Left cardiac atrium (tissue), 4 donors: Measurements from ENCODE around the gene WIPF2. TPM values are rescaled to one million over a fixed set of nuclear protein-coding genes. Genes with fewer than 3 reads are reported as not detected.
"Not testable (repeated sequence)": the region's sequence is repeated elsewhere in the genome, so short reads cannot be mapped to it uniquely, and the experiment has no call there.

ENCODE experiments used
- ATAC-seq, 2 donors: fragments of 200-7000 bp; cut with Tn5 transposase; one replicate each; pipeline ENCODE4 v1.9.1; 2020; ENCODE audit warnings: mild to moderate bottlenecking in 2 of 2, moderate library complexity in 2 of 2
- DNase-seq: peaks from one replicate; pipeline ENCODE4 v3.0.0-alpha.2; 2020
- intact Hi-C, 2 donors: fragments of 100-400 bp; cut with DNase I; formaldehyde crosslinking; loops; one replicate each; pipeline versions ENCODE4 v1.14.1 to v1.15.1; 2022 to 2023
- total RNA-seq, 2 donors: library from RNA; stranded (reverse); fragmentation: NEBNext Ultra II Directional; extraction: Animal tissue kit (Norgen Biotek cat#: 25700); gene quantifications; one replicate each; pipeline ENCODE4 v1.2.1, GENCODE V29; 2021
- donor health status: DM: no; HTN: yes; CAD: no.
- donor health status: DM: no; HTN: yes; CAD: no; lungs with severe emphysema.
- donor health status: DM: yes; HTN: yes; CAD: no.
- donor health status: Dilated cardiomyopathy.

The WIPF2 gene
- total RNA-seq, 2 donors from 2014 or later = 13.9 to 14.4 TPM

DNA sequence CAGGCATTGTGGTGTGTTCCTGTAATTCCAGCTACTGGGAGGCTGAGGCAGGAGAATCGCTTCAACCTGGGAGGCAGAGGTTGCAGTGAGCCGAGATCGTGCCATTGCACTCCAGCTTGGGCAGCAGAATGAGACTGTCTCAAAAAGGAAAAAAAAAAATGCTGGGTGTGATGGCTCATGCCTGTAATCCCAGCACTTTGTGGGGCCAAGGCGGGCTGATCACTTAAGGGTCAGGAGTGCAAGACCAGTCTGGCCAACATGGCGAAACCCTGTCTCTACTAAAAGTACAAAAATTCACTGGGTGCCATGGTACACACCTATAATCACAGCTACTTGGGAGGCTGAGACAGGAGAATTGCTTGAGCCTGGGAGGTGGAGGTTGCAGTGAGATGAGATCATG lies 85.8 kb downstream of the WIPF2 start:
- intact Hi-C loops = loop anchor here (5.0 to 10.0 kb wide), 3 partner anchors 110 to 227 kb away; partner anchors contain the start of gene TOP2A (in 2 of the 2)
- not testable (repeated sequence) for ATAC-seq, DNase-seq

DNA sequence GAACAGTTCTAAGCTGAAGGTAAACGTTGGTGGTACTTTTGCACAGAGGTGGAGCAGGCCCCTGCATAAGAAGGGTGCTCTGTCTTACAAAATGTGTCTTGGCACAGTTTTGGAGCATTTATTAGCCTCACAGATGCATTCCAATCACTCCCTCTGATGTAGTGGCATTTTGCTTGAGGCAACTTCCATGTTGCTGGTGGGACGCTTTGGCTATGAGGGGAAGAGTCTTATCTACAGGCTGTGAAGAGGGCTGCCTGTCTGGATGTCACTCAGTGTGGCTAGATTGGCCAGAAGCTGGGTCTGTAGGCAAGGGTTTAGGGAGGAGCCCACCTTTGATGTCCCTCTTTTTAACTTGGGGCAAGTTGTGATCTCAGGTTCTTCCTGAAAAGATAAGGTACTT lies 87.3 kb downstream of the WIPF2 start:
- intact Hi-C loops = loop anchor here in 1 of 2 donors (10.0 kb wide), 1 partner anchor 108 kb away; the partner anchor contains the start of gene TOP2A
- DNase-seq = no peak
- ATAC-seq = no peak

DNA sequence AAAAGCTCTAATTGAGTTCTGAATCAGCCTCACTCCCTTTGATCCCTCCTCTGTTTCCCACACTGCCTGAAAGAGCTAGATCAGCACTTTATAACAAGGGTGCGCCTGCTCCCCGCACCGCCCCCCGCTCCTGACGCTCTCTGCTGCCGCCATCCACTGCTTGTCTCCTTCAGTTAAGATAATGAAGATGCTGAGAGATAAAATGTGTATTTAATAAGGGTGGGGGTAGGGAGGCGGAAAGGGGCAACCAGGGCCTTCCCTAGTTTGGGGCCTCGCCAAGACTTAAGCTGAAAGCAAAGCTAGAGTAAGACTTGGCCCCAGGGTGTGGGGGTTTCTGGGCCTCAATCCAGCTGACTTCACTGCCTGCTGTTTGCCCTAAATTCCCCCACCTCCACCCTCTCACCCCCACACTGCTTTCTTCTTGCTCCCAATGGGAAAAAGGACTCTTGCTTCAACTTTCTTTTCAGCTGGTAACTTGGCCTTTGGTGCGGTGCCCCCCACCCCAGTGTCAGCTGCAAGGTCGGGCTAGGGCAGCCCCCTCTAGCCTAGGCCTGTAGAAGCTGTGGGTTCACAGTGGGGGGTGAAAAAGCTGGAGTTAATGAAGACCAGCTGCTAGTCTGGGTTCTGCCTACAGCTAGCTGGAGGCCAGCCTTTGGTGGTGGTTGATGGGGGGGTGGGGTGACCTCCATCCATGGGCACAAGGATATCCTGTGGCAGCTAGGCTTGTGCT lies 88.1 kb downstream of the WIPF2 start:
- DNase-seq (no peak), ATAC-seq (no peak)
- intact Hi-C loops = loop anchor here in 1 of 2 donors (10.0 kb wide), 1 partner anchor 108 kb away; the partner anchor contains the start of gene TOP2A

DNA sequence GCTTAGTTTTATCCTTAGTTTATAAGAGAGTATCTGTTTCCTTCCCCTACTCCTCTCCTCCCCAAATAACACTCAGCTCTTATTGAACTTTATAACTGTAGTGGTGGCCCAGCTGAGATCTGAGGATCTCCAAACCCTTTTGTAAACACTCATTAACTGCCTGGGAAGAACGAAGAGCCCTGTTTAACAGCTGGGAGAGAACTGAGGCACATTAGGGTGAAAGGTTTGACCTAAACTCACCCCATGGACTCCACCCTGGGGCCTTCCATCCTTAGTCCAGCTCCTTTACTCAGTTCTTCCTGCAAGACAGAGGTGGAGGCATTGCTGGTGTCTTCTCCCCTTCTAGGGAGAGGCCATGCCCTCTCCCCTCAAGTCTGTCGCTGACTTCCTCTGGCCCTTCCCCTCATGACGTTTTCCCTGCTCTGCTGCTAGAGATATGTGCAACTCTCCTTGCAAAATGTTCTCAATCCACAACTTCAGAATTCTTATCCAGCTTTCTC lies 88.7 kb downstream of the WIPF2 start:
- intact Hi-C loops = loop anchor here in 1 of 2 donors (10.0 kb wide), 1 partner anchor 107 kb away; the partner anchor contains the start of gene TOP2A
- DNase-seq (no peak), ATAC-seq (no peak)

DNA sequence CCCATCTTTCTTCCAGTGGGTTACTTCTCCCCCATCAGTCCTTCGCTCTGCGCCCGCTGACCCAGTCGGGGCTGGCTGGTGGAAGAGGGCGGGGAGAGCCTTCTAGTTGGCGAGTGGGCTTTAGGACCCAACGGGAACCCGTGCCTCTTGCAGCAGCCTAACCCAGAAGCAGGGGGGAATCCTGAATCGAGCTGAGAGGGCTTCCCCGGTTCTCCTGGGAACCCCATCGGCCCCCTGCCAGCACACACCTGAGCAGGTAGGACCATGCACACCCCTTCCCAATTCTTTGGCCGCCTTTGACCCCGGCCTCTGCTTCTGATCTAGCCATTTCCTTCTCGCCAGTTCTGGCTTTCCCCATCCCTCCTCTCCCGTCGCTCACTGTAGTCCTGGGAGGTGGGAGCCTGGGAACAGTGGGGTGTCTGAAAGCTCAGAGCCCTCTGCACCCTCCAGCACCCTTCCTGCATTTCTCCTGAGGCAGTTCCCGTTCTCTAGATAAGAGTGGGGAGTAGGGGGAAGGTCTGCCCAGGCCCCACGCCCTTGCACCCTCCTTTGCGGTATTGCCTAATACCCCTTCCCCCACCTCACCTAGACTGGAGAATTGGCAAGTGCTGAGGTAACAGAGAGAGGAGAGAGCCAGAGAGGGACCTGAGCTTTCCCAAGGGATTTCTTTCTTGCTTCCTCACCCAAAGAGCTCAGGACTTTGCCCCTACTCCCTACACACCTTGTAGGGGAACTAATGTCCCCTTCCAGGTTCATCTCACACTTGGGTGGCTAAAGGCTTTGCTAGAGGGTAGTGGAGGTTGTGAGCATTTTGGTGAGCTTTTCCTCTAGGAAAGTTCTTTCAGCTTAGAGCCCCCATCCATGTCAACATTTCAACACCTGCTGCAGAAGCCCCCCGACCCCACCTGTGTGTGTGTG lies 90.2 kb downstream of the WIPF2 start, which contains the start of gene RARA:
Gene RARA (plus strand): TSS at position 150 of the 918 bp plus-strand sequence. CDS start 22,039 bp downstream, outside the sequence.
- intact Hi-C loops = loop anchor here in 1 of 2 donors (10.0 kb wide), 1 partner anchor 106 kb away; the partner anchor contains the start of gene TOP2A
- DNase-seq (peak; percentile 63), ATAC-seq (peak; percentile 31 to 41)

DNA sequence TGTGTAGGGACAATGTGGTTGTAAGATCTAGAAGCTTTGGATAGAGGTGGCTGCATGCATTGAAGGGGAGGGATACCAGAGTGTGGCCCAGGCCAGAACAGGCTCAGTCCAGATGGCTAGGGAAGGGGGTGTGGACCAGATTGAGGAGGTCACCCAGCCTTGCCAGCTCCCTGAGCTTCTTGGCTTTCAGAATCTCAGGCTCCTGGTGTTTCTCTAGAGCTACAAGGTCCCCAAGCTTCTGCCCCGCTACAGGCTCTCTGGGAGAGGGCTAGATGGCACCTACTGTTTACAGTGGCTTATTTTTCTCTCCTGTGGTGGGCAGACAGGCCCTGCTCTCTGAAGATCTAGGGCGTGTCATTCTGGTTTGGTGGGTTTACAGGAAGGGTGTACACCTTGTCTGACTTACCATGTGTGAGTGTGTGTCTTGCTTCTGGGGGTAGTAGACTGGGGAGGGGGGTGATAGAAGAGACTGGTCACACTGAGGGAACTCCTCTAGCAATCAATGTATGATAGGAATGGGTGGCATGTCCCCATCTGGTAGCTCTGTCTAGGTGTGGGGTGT lies 90.9 kb downstream of the WIPF2 start:
- ATAC-seq (no peak), DNase-seq (no peak)
- intact Hi-C loops = loop anchor here in 1 of 2 donors (10.0 kb wide), 1 partner anchor 105 kb away; the partner anchor contains the start of gene TOP2A

DNA sequence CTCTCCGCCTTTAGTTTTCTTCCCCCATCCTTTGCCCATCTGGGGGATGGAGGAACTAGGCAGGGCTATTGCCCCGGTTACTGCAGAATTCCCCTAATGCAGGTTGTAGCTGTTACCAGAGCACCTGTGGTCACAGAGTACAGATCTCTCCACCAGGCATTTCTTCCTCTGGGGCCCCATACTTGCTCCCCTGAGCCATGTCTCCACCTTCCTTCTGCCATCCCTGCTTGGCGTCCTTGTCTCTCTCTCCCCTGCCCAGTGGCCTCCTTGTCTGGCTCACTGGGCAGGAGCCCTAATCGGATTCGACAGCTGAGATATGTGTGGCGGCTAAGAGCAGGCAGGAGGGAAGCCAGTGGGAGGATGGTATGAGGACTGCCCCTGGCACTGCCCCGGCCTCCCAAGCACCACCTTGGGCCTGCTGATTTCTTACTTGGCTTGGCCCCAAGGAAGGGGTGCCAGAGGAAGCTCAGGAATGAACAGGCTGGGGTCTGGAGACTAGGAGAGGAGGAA lies 91.8 kb downstream of the WIPF2 start:
- intact Hi-C loops = no loop called here
- DNase-seq = peak; percentile 63
- ATAC-seq = peak; percentile 54 to 59

DNA sequence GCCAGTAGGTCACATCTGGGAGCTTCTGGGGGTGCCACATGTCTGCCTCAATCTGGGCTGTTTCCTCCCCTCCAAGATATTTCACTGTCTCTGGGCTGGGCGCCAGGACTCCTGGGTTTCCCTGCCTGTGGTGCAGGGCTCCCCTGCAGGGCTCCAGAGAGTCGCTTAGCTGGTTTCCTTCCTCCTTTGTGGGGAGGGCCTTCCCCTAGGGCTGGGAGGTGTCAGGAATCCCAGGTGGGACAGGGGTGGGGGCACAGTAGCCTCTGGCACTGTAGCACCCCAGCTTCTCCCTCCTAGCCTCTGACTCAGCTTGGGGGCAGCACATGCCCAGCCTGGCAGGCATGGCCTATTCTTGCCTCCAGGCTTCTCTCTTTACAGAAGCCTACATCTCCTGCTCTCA lies 92.5 kb downstream of the WIPF2 start:
- ATAC-seq (peak; percentile 10 to 13), DNase-seq (peak; percentile 76)
- intact Hi-C loops = no loop called here

DNA sequence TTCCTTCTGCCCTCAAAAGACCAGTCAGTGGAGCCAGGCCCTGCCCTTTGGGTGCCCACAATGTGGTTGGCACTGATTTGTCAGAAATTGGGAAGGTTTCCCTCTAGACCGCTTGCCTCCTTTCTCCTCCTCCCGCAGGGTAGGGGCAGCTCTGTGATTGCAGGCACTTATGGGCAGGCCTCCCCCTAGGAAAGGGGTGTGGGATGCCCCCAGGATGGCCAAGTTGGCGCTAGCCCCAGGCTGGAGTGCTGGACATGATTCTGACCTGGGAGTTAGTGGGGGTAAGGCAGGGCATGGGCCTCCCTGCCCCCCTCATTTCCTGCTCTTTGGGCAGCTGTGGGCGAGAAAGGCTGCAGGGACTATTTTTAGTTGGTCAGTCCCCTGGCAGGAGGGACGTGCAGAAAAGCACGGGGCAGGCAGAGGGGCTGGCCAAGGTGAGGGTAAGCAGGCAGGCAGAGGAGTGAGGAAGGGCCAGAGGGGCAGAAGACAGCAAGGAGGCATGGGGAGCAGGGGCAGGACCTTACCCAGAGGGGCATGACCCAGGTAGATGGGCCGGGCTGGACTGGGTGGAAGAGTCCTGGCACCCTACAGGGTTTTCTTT lies 93.1 kb downstream of the WIPF2 start:
- intact Hi-C loops = no loop called here
- DNase-seq (peak; percentile 59), ATAC-seq (peak; percentile 21 to 42)

DNA sequence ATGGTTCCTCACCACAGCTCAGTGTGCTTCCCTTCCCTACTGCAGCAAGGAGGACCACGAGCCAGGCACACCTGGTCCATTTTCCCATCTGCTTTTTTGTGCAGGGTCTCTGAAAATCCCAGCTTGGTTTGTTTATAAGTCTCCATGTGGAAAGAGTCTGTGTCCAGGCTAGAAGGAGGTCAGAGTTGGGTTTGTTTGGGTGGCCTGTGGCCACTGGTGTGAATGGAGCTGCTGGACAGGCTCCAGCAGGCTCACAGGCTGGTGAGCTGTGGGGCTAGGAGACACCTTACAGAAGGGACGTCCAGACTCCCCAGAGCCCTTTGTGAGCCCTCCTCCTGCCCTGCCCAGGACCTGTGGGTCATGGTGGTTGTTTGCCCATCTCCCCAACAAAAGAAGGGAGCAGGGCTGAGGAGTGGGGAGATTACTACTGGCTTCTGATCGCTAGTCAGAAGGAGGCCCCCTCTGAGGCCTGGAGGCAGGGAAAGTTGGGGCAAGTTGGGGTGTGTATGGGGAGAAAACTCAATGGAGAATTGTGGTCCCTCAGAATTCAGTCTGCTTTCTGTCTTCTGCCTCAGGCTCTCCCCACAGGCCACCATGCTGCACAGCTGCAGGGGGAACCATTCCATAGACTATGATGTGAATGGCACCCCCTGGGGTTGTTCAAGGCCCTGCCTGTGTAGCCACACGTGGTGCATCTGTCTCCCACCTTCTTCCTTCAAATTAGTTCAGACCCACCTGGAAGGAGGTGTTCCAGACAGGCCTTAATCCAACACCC lies 94.0 kb downstream of the WIPF2 start:
- DNase-seq (no peak), ATAC-seq (no peak)
- intact Hi-C loops = no loop called here

DNA sequence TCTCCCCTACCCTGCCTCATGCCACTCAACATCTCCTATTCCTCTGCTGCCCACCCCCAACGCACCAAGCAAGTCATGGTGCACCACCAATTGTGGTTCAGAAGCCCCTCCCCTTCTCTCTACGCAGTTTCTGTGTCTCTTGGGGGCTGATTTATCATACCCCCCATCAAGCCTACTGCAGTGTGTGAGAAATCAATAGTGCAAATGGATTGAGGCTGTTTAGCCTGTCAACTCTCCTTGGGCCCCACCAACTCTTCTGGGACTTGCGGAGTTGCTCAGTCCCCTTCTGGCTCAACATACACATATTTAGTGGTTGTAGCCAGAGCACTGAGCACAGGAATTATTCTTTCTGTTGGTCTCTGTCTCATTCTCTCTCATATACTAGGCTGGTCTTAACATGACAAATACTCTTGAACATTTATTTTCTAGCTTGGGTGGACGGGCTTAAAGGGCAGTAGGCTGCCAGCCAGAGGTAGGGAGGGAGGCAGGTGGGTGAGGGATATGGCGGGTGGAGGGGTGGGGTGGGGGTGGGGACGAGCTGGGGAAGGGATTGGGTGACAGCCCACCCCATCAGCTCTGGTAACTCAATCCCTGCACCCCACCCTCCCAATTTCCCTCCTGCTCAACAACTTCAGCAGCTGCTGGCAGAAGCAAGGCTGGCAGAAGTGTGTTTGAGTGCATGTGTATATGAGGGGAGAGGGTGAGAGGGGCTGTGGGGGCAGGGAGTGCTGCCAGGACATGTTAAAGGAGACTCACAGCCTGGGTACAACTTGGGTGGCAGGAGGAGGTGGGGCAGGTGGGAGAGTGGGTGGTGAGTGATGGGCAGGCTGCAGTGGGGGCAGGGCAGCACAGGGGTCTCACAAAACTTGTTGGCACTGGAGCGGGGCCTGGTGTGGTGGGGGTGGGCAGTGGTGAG lies 94.8 kb downstream of the WIPF2 start:
- no peak for DNase-seq
- ATAC-seq = no peak
- intact Hi-C loops = no loop called here

DNA sequence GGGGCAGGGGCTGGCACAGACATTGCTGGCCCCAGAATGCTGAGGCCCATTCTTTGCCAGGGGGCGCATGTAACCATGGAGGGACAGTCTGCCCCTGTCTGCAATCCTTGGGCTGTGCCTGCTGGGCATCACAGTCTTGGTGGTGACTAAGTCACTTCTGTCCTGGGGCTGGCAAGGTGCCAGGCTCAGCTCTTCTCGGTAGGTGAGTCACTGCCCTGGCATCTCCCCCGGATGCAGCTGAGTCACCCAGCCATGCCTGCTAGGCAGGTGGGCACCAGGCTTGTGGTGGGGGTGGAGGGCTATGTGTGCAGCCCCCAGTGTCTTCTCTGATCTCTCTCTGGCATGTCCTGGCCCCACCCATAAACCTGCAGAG lies 95.5 kb downstream of the WIPF2 start:
- DNase-seq (peak; percentile 92), ATAC-seq (peak in 1 of 2 donors; percentile 6)
- intact Hi-C loops = no loop called here

DNA sequence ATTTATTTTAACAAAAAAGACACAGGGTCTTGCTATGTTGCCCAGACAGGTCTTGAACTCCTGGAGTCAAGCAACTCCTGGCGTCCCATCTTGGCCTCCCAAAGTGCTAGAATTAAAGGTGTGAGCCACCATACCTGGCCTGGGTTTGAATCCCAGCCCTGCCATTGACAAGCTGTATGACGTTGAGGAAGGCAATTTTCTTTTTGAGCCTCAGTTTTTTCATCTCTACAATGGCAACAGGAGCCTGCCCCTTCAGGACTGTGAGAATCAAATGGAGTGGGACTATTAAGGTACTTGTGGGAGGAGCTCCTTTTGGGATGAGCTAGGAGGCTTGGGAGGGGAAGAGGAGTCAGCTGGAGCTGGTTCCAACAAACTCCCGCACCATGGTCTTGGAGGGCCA lies 96.1 kb downstream of the WIPF2 start:
- intact Hi-C loops = no loop called here
- ATAC-seq (no peak), DNase-seq (no peak)

DNA sequence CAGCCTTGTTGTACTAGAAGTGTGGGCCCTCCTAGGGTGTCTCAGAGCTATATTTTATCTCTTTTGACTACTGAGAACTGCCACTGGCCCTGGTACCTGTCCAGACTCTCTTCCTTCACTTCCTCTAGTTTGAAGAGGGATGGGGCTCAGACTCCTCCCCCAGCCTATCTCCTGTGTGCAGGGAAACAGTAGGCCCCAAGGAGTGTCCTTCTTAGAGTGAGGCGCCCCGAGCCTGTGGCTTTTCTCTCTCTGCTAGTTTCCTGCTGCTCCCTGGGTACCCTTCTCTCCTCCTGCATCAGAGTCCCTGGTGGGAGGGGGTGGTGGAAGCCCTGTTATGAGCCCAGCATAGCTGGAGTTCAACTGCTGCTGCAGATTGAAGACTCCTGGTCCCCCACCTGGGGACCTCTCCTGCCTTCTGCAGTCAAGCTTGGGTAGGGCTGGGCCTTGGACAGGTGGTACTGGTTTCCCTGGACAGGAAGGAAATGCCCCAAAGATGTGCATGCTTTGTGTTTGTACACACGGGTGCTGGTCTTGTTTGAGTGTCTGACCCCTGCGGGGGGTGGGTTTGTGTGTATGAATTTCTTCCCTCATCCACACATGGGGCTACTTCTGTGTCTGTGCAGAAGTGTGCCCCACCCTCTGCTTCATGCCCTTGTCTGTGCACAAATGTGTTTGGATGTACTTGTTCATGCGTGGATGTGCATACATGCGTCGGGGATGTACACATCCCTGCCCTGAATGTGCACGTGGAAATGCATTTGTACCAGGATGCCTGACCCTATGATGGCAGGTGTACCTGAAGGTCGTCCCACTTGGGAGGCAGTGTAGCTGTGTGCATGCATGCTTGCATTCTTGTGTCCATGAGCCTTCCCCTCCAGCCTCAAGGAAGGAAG lies 96.8 kb downstream of the WIPF2 start:
- intact Hi-C loops = no loop called here
- DNase-seq (no peak), ATAC-seq (no peak)

DNA sequence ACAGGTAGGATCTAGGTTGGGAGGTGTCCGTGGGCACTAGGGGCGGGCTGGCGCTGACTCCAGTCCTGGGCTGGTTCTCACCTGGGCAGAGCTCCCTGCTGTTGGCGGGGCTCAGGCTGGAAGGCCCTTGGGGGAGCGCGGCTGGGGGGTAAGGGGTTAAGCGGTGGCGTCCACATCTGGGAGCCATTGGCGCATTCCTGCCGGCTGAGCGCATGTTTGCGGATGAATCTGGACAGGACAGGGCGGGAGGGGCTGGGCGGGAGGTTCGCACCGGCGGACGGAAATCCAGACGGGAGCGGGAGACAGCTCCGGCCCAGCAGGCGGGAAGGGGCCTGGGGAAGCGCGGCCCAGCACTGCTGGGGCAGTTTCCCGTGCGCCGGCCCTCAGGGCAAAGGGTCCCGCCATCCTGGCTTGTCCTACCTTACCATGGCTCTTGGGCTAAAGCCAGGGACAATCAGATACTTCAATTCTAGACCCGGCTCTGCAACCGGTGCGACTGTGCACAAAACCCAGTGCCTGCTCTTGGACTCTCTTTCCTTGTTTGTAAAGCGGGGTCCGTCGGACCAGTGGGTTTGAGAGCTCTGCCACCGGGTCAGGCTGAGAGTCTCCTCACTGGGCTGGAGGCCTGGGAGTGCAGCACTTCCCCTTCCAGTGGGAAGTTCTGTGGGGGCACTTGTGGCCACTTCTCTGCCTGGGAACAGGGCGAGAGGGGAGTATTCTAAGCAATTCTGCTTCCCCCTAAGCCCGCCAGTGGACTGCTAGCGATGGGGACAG lies 97.7 kb downstream of the WIPF2 start:
- intact Hi-C loops = no loop called here
- peak; percentile 78 for DNase-seq
- peak; percentile 9 to 25 for ATAC-seq
